Islet of Langerhans (tissue), 1 donor: ENCODE results near the gene MCEMP1.

Source experiments
- FAIRE-seq: peaks from one replicate; lab custom pipeline; 2011; peaks lifted over from hg19 to GRCh38; lab: Jason Lieb, UNC

The MCEMP1 gene

DNA sequence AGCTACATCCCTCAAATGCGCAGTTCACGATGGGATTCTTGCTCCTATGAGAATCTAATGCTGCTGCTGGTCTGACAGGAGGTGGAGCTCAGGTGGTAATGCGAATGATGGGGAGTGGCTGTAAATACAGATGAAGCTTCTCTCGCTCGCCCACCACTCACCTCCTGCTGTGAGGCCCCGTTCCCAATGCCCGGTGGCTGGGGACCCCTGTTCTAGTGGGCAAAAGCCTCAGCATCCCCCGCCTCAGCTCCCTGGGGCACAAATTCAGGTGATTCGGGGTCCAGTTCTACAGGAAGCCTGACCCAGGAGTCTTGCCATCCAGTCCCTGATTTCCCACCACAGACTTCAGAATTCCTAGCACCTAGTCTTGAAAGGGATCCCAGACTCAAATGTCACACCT, 4.4 kb upstream of the MCEMP1 start:
- FAIRE-seq: no peak

DNA sequence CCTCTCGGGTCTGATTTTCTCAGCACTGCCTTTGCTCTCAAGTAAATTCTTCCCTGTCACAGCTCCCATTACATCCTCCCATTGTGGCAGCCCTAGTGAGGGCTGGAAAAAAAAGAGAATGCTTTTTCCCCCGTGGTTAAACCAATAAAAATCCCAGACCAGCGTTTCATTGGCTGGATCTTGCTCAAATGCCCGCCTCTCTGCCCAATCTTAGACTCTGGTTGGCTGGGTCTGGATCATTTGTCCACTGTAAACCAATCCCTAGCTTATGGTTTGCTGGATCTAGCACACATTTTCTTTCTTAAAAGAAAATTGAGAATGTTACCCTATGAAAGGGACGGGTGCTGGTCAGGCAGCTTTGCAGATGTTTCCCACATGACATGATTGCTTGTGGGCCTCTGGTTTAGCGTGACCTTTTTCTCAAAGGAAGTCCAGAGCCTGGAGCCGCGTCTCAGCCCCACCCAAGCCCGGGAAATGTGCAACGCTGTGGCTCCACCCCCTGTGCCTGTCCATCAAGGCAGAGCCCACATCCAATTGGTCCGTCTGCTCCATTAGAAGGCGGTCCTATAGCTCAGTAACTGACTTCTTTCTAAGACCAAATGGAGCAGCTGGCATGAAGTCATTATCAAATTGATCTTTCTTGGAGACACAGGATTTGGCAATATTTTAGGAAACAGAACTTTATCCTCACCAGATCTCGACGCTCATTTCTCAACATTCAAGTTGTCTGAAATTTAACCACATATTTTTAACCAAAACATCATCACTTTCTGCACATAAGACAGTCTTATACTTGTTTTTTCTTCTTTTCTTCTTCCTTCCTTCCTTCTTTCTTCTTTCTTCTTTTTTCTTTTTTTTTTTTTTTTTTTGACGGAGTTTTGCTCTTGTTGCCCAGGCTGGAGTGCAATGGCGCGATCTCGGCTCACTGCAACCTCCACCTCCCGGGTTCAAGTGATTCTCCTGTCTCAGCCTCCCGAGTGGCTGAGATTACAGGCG, 2.6 kb upstream of the MCEMP1 start:
- FAIRE-seq: no peak

DNA sequence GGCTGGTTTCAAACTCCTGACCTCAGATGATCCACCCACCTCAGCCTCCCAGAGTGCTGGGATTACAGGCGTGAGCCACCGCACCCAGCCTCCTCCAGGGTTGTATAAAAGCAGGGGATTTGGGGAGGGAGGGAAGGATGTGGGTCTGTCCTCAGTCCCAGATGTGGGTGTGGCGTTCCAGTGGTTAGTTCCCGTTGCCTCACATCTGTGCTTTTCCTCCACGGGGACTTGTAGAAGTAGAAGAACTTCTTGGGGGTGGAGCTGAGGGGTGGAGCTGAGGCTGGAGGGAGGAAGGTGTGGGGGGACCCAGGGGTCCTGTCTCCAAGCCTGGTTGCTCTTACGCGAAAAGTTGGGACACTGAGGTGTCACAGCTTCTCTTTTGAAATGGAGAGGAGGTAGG, 514 bp upstream of the MCEMP1 start:
- no peak for FAIRE-seq

DNA sequence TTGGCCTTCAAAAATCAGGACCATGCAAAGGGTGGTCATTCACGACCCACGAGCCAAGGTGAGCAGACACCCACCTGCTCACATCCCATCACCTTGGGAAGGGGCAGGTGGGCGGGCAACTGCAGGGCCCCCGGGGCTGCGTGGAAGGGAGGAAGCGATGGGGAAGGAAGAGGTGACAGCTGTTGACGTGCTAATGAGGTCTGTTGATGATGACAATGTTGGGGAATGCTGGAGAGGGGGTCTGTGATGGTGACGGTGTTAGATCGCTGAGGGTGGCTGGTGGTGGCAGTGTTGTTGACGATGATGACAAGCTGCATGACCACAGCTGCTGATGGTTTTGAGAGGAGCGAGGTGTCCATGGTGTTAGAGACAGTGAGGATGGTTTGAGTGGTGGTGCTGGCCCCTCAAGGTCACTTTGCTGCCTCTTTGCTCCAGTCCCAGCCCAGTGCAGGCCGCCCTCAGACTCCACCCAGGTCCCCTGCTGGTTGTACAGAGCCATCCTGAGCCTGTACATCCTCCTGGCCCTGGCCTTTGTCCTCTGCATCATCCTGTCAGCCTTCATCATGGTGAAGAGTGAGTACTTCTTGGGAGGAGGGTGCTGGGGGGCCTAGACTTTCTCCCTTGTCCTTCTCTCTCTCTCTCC, 900 bp downstream of the MCEMP1 start:
- no peak for FAIRE-seq

DNA sequence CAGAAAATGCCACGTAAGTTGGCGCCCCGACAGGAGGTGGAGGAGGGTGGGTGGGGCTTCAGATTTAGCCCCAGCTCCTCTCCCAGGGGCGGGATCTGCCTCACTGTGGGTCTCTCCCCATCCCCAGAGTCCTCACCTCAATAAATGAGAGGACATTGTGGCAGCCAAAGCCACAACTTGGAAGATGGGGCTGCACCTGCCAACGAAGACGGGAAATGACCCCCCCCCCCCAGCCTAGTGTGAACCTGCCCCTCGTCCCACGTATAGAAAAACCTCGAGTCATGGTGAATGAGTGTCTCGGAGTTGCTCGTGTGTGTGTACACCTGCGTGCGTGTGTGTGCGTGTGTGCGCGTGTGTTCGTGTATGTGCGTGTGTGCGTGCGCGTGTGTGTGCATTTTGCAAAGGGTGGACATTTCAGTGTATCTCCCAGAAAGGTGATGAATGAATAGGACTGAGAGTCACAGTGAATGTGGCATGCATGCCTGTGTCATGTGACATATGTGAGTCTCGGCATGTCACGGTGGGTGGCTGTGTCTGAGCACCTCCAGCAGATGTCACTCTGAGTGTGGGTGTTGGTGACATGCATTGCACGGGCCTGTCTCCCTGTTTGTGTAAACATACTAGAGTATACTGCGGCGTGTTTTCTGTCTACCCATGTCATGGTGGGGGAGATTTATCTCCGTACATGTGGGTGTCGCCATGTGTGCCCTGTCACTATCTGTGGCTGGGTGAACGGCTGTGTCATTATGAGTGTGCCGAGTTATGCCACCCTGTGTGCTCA, 2.3 kb downstream of the MCEMP1 start:
- FAIRE-seq: no peak

DNA sequence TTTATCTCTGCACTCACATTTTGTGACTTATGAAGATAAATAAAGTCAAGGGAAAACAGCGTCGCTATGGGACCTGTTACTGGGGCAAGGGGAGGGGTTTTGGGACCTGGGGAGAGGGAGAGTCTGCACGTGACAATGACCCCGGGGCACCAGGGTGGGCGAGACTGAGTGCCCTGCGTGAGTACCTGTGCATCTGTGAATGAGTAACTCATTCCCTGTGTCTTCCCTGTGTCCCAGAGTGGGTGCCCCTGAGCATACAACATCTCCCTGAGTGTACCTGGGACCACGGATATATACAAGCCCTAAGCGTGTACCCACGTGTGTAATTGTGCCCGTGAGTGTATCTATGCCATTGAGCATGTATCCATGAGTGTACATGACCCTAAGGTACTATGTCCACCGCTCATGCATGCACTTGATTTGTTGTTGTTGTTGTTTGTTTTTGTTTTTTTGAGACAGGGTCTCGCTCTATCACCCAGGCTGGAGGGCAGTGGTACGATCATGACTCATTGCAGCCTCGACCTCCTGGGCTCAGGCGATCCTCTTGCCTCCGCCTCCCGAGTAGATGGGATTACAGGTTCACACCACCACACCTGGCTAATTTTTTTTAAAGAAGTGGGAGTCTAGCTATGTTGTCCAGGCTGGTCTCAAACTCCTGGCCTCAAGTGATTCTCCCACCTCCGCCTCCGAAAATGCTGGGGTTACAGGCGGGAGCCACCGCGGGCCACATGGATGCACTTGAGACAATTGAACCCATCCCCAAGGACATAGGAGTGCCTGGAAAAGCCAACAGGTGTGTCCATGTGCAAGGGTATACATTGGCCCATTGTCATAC, 3.1 kb downstream of the MCEMP1 start:
- FAIRE-seq: no peak

DNA sequence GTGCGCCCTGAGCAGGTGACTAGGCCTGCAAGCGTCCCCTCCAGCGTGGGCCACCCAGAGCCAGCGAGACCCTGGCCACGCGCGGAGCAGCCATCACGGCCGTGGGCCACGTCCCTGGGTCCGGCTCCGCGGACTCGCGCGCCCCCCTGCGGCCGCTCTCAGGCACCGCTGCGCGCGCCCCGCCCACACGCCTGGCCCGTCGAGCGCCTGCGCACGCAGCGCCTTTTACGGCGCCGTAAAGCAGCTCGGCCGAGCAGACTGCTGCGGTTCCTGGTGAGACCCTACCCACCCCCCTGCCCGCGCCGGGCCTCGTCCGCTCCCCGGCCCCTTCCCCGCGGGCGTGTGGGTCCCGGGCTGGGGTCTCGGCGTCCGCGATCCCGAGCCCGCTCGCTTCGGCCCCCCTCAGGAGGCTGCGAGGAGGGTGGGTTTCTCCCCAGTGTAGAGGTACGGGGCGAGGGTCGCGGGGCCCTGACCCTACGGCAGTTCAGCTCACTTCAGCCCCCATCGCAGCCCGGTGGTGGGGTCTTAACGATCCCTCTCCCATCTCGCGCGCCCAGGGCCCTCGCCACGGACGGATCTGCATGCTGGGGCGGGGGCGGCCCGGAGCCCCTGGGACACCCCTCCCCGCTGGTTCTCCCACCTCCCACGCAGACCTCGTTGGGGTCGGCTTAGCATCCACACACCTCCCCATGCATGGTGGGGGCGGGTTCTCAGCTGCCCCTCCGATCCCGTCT, 3.9 kb downstream of the MCEMP1 start, which contains the start of gene TRAPPC5:
Gene TRAPPC5, plus strand, starts transcription at position 228 of the 734 bp plus-strand sequence. CDS start 1,421 bp downstream, outside the sequence.
- no peak for FAIRE-seq

DNA sequence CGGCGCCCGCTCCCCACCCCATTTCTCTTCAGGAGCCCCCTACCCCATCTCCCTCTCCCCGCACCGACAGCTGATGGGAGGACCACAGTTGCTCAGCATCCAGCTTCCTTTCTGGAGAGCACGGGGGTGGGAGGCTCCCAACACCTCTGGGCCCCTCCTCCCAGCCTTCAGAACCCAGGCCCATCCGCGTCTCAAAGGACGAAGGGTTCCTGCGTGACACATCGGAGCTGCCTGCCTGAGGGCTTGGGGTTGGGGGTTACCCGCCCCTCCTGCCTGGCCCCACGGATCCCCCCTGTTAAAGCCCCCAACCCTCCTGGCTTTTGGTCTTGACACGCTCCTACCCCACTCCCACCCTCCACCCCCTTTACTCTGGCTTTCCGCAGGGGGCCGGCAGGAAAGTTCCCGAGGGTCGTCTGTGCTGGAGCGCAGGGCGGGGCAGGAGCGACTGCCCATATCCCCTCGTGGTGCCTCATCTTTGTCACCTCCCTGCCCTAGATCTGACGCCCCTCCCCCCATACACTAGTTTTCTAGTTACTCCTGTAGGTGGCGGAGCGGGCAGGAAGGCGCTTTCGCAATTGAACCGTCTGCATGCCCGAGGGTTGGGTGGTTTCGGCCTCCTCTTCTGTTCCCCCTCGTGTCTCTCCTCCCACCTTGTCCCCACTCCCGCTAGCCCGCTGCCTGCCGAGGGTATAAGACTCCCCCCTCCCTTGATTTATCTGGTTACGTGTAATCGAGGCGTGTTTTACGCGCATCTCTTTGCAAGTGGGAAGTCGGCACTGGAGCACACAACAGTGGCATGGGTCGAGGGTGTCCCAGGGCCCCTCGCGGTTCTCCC, 4.7 kb downstream of the MCEMP1 start:
- no peak for FAIRE-seq

DNA sequence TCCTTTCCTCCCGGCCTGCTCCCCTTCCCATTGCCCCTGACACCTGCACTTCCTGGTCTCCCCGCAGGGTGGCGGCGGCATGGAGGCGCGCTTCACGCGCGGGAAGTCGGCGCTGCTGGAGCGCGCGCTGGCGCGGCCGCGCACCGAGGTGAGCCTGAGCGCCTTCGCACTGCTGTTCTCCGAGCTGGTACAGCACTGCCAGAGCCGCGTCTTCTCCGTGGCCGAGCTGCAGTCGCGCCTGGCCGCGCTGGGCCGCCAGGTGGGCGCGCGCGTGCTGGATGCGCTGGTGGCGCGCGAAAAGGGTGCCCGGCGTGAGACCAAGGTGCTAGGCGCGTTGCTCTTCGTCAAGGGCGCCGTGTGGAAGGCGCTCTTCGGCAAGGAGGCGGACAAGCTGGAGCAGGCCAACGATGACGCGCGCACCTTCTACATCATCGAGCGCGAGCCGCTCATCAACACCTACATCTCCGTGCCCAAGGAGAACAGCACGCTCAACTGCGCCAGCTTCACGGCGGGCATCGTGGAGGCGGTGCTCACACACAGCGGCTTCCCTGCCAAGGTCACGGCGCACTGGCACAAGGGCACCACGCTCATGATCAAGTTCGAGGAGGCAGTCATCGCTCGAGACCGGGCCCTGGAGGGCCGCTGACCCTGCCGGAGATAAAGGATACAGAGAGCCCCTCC, 5.4 kb downstream of the MCEMP1 start:
- FAIRE-seq: no peak

DNA sequence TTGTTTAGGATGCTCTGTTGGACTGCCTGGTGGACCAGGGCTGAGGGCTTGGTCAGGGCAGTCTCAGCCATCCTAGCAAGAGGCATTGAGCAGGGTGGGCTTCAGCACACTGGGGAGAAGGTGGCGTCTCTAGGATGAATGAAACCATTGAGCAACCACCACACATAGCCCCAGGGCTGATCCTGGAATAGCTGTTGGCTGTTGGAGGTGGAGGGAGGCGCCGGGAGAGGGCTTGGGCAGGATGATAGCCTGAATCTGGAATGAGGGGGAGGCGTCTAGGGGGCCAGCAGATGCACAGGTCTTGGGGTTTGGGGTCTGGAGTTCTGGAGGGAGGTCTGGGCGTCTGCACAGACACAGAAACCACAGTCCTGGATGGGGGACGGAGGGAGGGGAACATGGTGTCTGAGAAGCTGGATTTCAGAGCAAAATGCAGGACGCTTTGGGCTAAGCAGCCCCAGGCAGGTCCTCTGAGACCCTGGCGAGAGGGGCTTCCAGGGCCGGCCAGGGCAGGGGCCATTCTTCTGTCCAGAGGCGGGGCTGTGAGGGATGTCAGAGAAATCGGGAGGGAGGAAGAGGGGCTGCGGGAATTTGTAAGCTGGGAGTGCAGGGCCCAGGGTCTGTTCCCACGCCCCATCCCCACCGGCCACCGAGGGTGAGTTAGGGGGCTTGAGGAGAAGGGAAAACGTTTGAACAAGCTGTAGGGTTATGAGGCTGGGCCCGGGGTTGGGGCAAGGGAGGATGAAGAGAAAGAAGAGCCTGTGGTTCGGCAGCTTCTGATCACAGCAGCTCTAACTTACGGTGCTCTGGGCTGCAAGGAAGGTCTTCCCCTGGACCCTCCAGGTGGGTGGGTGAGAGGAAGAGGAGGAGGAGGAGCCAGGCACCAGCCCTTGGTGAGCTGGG, 8.9 kb downstream of the MCEMP1 start:
- no peak for FAIRE-seq

DNA sequence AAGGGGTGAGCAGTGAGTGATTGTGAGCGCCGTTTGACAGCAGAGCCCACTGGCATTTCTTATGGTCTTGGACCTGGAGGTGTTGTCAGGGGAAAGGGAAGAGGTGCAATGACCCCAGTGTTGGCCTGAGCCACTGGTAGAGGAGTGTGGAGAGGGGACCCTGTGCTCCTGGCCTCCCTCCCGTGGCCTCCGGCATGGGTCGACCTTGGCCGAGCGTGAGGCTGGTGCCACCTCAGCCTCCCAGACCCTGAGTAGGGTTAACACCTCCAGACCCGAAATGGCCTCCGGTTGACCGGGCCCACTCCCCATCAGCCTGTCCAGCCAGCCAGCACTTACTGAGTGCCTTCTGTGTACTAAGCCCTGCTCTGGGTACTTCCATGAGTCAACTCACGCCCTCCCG, 10.3 kb downstream of the MCEMP1 start:
- no peak for FAIRE-seq

DNA sequence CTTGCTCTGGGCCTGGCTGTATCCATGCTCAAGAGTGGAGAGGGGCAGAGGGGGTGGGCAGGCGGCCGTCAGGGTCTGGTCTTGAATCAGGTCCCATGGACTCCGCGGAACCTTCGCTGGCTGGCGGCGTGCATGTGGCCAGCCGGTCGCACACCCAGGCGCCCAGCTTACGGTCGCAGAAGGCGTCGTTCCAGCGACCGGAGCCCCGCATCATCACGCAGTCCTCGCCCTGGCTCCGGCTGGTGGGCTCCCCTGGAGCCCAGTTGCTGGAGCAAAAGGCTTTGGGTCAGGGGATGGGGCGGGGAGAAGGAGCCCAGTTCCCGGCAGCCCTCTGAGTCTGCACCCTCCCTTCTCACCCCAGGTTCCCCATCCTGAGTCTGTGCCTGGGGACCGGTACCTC, 12.3 kb downstream of the MCEMP1 start:
- FAIRE-seq: no peak

DNA sequence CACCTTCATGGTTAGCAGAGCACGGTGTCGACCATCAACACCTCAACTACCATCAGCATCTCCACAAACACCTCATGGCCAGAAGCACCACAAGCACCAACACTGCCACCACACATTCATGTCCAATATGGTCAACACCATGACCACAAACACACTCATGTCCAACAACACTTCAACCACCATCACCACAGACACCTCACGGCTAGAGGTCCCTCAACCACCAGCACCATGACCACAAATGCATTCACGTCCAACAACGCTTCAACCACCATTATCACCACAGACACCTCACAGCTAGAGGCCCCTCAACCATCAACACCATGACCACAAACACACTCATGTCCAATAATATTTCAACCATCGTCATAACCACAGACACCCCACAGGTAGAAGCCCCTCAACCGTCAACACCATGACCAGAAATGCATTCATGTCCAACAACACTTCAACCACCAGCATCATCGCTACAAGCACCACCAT, 13.9 kb downstream of the MCEMP1 start:
- FAIRE-seq: no peak

DNA sequence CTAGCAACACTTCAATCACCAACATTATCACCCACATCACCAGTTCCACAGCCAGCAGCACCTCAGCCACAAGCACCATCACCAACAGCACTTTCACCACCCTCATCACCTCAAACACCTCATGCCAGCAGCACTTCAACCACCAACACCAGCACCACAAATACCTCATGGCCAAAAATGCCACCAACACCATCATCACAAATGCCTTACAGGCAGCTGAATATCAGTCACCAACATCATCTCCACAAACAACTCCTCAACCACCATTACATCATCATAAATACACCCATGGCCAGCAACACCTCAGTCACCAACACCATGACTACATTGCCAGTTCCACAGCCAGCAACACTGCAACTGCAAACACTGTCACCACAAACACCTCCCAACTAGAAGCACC, 14.6 kb downstream of the MCEMP1 start:
- no peak for FAIRE-seq

DNA sequence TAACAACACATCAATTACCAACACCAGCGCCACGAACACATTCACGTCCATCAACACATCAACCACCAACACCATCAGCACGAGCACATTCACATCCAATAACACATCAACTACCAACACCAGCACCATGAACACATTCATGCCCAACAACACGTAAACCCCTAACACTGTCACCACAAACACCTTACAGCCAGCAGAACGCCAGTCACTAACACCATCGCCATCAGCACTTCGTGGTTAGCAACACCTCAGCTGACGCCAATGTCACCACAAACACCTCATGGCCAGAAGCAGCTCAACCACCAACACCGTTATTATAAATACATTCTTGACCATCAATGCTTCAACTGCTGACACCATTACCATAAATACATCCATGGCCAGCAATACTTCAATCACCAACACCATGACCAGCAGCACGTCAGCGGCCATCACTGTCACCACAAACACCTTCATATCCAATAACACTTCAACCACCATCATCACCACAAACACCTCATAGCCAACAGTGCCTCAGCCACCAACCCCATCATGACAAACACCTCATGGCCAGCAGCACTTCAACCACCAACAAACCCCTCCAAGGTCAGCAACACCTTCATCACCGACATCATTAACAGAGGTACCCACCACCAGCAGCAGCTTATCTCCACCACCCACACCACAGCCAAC, 15.7 kb downstream of the MCEMP1 start:
- no peak for FAIRE-seq

DNA sequence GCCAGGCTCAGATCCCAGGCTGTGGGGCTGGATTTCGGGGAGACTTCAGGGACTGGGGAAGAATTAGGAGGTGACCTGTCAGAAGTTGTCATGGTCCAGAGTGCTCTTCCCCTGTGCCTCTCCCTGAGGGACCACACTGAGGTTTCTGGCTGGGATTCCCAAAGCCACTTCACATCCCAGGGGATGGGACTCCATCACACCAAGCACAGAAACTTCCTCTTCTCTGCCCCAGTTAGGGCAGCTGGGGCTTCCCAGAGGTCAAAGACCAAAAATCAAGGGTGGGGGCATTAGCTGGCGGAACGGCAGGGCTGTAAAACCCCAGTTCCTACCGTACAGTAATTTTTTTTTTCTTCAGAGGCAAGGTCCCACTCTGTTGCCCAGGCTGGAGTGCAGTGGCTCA, 17.6 kb downstream of the MCEMP1 start:
- no peak for FAIRE-seq

DNA sequence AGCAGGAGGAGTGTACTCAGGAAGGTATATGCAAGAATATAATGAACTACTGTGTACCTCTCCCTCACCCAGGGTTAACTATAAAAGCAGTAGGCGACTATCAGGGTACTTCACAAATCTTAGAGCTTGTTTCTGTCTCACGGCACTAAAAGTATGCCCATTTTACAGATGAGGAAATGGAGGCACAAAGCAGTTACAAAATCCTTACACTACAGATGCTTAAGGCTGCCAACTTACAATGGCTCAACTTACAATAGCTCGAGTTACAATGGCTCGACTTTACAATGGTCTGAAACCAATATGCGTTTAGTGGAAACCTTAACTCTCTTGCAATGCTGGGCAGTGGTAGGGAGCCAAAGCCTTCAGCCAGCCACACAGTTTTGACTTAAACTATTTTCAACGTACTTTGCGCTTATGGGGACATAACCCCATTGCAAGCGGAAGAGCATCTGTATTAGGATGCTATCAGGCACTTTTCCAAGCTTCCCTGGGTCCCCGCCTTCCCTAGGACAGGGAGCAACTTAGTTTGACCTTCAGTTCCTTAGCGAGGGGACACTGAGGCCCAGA, 20.9 kb downstream of the MCEMP1 start:
- no peak for FAIRE-seq
